GM12878 (cell line): ENCODE measurements around the gene ERP27. TPM values are rescaled to one million over a fixed set of nuclear protein-coding genes. Genes with fewer than 3 reads are reported as not detected.

Experiments used
- CEBPB ChIP-seq, 2 experiments: fragments of 150-350 bp in 1 of 2; IDR thresholded peaks; 2 replicates each; pipeline ENCODE4 v1.6.1; 2012 to 2014; ENCODE audit warnings: low read depth in 2 of 2, low read length in 2 of 2, borderline replicate concordance in 1 of 2, inconsistent platforms in 1 of 2
- DPF2 ChIP-seq: fragments of 450-650 bp; IDR thresholded peaks from 2 replicates; pipeline ENCODE4 v1.6.1; 2017; ENCODE audit warnings: mild to moderate bottlenecking
- JUNB ChIP-seq: IDR thresholded peaks from 2 replicates; pipeline ENCODE4 v1.6.1; 2016; ENCODE audit warnings: antibody characterized with exemption, mild to moderate bottlenecking
- JUND ChIP-seq: IDR thresholded peaks from 2 replicates; pipeline ENCODE4 v1.6.1; 2012; ENCODE audit warnings: low read depth, mild to moderate bottlenecking, low read length, improper control_type of control experiment, moderate library complexity
- KDM1A ChIP-seq: fragments of 200-600 bp; sonication (generic); IDR thresholded peaks from 2 replicates; pipeline ENCODE4 v1.6.1; 2016; ENCODE audit warnings: borderline replicate concordance
- MTA2 ChIP-seq: fragments of 450-650 bp; IDR thresholded peaks from 2 replicates; pipeline ENCODE4 v1.6.1; 2016; ENCODE audit warnings: low read depth, mild to moderate bottlenecking, moderate library complexity
- MYC ChIP-seq: IDR thresholded peaks from 2 replicates; pipeline ENCODE4 v1.6.1; 2011; ENCODE audit warnings: mild to moderate bottlenecking, low read length, moderate library complexity, inconsistent platforms; ENCODE audit not compliant: insufficient read depth, insufficient replicate concordance, insufficient read length, severe bottlenecking
- RAD51 ChIP-seq: fragments of 450-650 bp; IDR thresholded peaks from 2 replicates; pipeline ENCODE4 v1.6.1; 2016; ENCODE audit warnings: moderate library complexity, mild to moderate bottlenecking, inconsistent platforms
- RELA ChIP-seq: fragments of 450-650 bp; IDR thresholded peaks from 2 replicates; pipeline ENCODE4 v1.8.0; 2014; ENCODE audit warnings: borderline replicate concordance; ENCODE audit not compliant: partially characterized antibody
- RUNX3 ChIP-seq: IDR thresholded peaks from 2 replicates; pipeline ENCODE4 v1.6.1; 2012; ENCODE audit warnings: low read length, inconsistent platforms
- STAT3 ChIP-seq: IDR thresholded peaks from 2 replicates; pipeline ENCODE4 v1.6.1; 2011; ENCODE audit warnings: low read depth, low read length, improper control_type of control experiment
- polyA plus RNA-seq, 11 experiments: library from polyadenylated mRNA; depleted of rRNA in 4 of 11; unstranded in 6 of 11; stranded (reverse) in 5 of 11; fragments of >200 nt; fragmentation: Nextera tagmentation in 4 of 11; fragmentation: Illumina TruSeq in 1 of 11; extraction: Ambion mirVana in 4 of 11; extraction: Trizol in 1 of 11; gene quantifications; 1 replicate in 1 of 11; 2 replicates in 10 of 11; pipeline versions ENCODE4 v1.2.1 to v1.2.3, GENCODE V29; 2011 to 2016; ENCODE audit warnings: inconsistent platforms in 2 of 11, missing spikeins in 2 of 11, low read depth in 1 of 11
- total RNA-seq, 4 experiments: library from RNA; depleted of rRNA in 3 of 4; stranded (reverse); fragments of >200 nt in 3 of 4; fragmentation: Illumina TruSeq in 1 of 4; extraction: Trizol in 1 of 4; gene quantifications; 2 replicates each; pipeline versions ENCODE4 v1.2.1 to v1.2.3, GENCODE V29; 2013 to 2021
- TF ChIP-seq, protein P1 (sequence below): fragments of 450-650 bp; IDR thresholded peaks from 2 replicates; pipeline ENCODE4 v1.6.1; 2016; ENCODE audit warnings: mild to moderate bottlenecking
- TF ChIP-seq, protein P2 (sequence below): fragments of 150-350 bp; IDR thresholded peaks from 2 replicates; pipeline ENCODE4 v1.6.1; 2014; ENCODE audit warnings: mild to moderate bottlenecking, low read depth, low read length

The ERP27 gene
- total and polyA plus RNA-seq, 10 of the 15 experiments (the other 5 are each of a cell fraction or from before 2014, with no cell fraction given) = 0.91 to 2.4 (median 1.4) TPM

DNA sequence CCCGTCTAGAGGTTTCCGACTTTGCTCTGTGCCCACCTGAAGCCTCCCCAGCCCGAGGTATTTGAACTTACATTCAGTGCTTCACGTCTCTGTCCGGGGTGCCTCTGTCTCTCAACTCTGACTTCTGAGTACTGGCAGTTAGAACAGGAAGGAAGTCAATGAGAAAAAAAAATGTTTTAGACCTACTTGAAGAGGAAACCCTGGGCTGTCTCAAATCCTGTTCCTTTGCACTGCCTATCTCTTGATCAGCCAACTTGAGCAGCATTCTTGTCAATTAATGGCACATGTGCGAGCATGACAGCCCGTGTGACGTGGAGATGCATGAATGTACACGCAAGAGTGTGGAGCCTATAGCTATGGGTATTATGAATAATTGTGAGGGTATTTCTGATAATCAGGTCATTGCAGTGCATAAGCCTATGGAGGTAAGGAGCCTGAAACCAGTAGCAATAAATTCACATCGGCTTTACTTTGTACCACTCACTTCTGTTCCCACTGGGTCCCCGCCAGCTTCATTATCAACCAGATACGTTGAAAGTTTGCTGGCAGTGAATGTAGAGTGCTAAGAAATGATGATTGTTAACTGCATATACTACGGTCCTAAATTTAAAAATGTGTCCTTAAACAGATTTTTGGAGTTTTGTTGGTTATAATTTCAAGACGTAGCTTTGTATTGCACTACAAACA lies 23.3 kb upstream of the ERP27 start, which contains the start of gene ARHGDIB (continued):
- no peak for TF ChIP-seq MYC
- peak; percentile 38; the same call in 1 of the 2 replicates for TF ChIP-seq RAD51
- TF ChIP-seq JUND = no peak
- TF ChIP-seq DPF2 = no peak
- 0 out of 4 replicates have a peak, but pooled peaks of 1 of the 2 experiments have one; percentile 62 for TF ChIP-seq CEBPB (IDR thresholded peaks at IDR 0.05; ENCODE audit: borderline replicate concordance in 1 of 2, low read depth in 2 of 2, low read length in 2 of 2)
- peak; percentile 50; the same call in 1 of the 2 replicates for TF ChIP-seq MTA2
- TF ChIP-seq STAT3 = no peak
- TF ChIP-seq, protein P1, sequence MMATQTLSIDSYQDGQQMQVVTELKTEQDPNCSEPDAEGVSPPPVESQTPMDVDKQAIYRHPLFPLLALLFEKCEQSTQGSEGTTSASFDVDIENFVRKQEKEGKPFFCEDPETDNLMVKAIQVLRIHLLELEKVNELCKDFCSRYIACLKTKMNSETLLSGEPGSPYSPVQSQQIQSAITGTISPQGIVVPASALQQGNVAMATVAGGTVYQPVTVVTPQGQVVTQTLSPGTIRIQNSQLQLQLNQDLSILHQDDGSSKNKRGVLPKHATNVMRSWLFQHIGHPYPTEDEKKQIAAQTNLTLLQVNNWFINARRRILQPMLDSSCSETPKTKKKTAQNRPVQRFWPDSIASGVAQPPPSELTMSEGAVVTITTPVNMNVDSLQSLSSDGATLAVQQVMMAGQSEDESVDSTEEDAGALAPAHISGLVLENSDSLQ = peak; percentile 84
- TF ChIP-seq, protein P2, sequence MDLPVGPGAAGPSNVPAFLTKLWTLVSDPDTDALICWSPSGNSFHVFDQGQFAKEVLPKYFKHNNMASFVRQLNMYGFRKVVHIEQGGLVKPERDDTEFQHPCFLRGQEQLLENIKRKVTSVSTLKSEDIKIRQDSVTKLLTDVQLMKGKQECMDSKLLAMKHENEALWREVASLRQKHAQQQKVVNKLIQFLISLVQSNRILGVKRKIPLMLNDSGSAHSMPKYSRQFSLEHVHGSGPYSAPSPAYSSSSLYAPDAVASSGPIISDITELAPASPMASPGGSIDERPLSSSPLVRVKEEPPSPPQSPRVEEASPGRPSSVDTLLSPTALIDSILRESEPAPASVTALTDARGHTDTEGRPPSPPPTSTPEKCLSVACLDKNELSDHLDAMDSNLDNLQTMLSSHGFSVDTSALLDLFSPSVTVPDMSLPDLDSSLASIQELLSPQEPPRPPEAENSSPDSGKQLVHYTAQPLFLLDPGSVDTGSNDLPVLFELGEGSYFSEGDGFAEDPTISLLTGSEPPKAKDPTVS = no peak
- no peak for TF ChIP-seq KDM1A
- TF ChIP-seq RUNX3 = no peak; the same call in 1 of the 2 replicates
- no peak for TF ChIP-seq JUNB
- no peak for TF ChIP-seq RELA
- TF ChIP-seq, all 136 proteins: peak for 44
